CD14-positive monocyte (primary cell): ENCODE data around the gene SLC7A8. TPM values are rescaled to one million over a fixed set of nuclear protein-coding genes. Genes with fewer than 3 reads are reported as not detected.

Experiments
- DNase-seq, 3 donors: peaks; one replicate each; pipeline ENCODE4 v3.0.0-alpha.2; 2011 to 2022
- H2AFZ ChIP-seq: 2 replicates; pipeline ENCODE4 v1.6.0; 2012; ENCODE audit warnings: mild to moderate bottlenecking, low read depth, low read length, inconsistent platforms; ENCODE audit not compliant: insufficient read depth, poor library complexity, severe bottlenecking
- H3K27ac ChIP-seq, 2 donors: 1 replicate in 1 of 2; 2 replicates in 1 of 2; pipeline ENCODE4 v1.5.1; 2012 to 2013; ENCODE audit warnings: low read length in 2 of 2, control low read depth in 1 of 2, inconsistent platforms in 1 of 2, low read depth in 1 of 2, mild to moderate bottlenecking in 1 of 2
- H3K27me3 ChIP-seq, 2 donors: one replicate each; pipeline versions ENCODE4 v1.6.0 to v1.6.1; 2011 to 2013; ENCODE audit warnings: low read length in 2 of 2; ENCODE audit not compliant: control insufficient read depth in 2 of 2, insufficient read depth in 2 of 2
- H3K36me3 ChIP-seq, 2 donors: replicated peaks in 1 of 2; 1 replicate in 1 of 2; 2 replicates in 1 of 2; pipeline versions ENCODE4 v1.5.1 to v1.6.1; 2012 to 2013; ENCODE audit warnings: low read length in 2 of 2, control low read depth in 1 of 2, inconsistent platforms in 1 of 2, mild to moderate bottlenecking in 1 of 2; ENCODE audit not compliant: insufficient read depth in 2 of 2, control insufficient read depth in 1 of 2
- H3K4me1 ChIP-seq, 2 donors: 1 replicate in 1 of 2; 2 replicates in 1 of 2; pipeline versions ENCODE4 v1.5.1 to v1.6.1; 2012 to 2013; ENCODE audit warnings: low read length in 2 of 2, control low read depth in 1 of 2, inconsistent platforms in 1 of 2, mild to moderate bottlenecking in 1 of 2, moderate library complexity in 1 of 2; ENCODE audit not compliant: insufficient read depth in 2 of 2, control insufficient read depth in 1 of 2
- H3K4me2 ChIP-seq: replicated peaks from 2 replicates; pipeline ENCODE3; 2012; ENCODE audit warnings: low read length, moderate library complexity, mild to moderate bottlenecking; ENCODE audit not compliant: poor library complexity, severe bottlenecking; ENCODE audit errors: extremely low read depth
- H3K4me3 ChIP-seq, 3 experiments: fragments of 200-600 bp in 1 of 3; sonication (generic) in 1 of 3; replicated peaks in 1 of 3; 1 replicate in 2 of 3; 2 replicates in 1 of 3; pipeline ENCODE4 v1.5.1; 2011 to 2013; ENCODE audit warnings: low read length in 3 of 3, mild to moderate bottlenecking in 3 of 3, control low read depth in 2 of 3, low read depth in 2 of 3, inconsistent platforms in 1 of 3, moderate library complexity in 1 of 3
- H3K79me2 ChIP-seq: 2 replicates; pipeline ENCODE4 v1.6.0; 2012; ENCODE audit warnings: mild to moderate bottlenecking, control low read depth, inconsistent platforms, low read length, moderate library complexity; ENCODE audit not compliant: insufficient read depth
- H3K9ac ChIP-seq: 2 replicates; pipeline ENCODE4 v1.6.0; 2017; ENCODE audit warnings: low read length, mild to moderate bottlenecking; ENCODE audit not compliant: insufficient read depth, poor library complexity, severe bottlenecking
- H3K9me3 ChIP-seq, 2 donors: replicated peaks in 1 of 2; 1 replicate in 1 of 2; 2 replicates in 1 of 2; pipeline versions ENCODE4 v1.5.1 to v1.6.1; 2012 to 2013; ENCODE audit warnings: low read length in 2 of 2, control low read depth in 1 of 2; ENCODE audit not compliant: control insufficient read depth in 1 of 2, insufficient read depth in 1 of 2
- H4K20me1 ChIP-seq: 2 replicates; pipeline ENCODE4 v1.6.0; 2012; ENCODE audit warnings: mild to moderate bottlenecking, low read length, control low read depth, moderate library complexity; ENCODE audit not compliant: insufficient read depth
- H3K27ac Mint-ChIP-seq, 7 donors: one replicate each; pipeline ENCODE4 v1.8.0; 2020; ENCODE audit warnings: mild to moderate bottlenecking in 7 of 7, mixed read lengths in 7 of 7, moderate library complexity in 6 of 7, inconsistent platforms in 2 of 7
- H3K27me3 Mint-ChIP-seq, 3 donors: one replicate each; pipeline ENCODE4 v1.8.0; 2021 to 2022; ENCODE audit warnings: low read depth in 3 of 3, mild to moderate bottlenecking in 3 of 3, mixed read lengths in 3 of 3, moderate library complexity in 3 of 3, inconsistent platforms in 1 of 3
- H3K36me3 Mint-ChIP-seq, 2 donors: one replicate each; pipeline ENCODE4 v1.8.0; 2020; ENCODE audit warnings: mixed read lengths in 2 of 2, inconsistent platforms in 1 of 2, mild to moderate bottlenecking in 1 of 2
- H3K4me1 Mint-ChIP-seq: one replicate; pipeline ENCODE4 v1.8.0; 2020; ENCODE audit warnings: mild to moderate bottlenecking, mixed read lengths
- H3K4me3 Mint-ChIP-seq, 2 donors: one replicate each; pipeline ENCODE4 v1.8.0; 2020; ENCODE audit warnings: mild to moderate bottlenecking in 2 of 2, mixed read lengths in 2 of 2, moderate library complexity in 1 of 2
- H3K9me3 Mint-ChIP-seq, 7 donors: one replicate each; pipeline ENCODE4 v1.8.0; 2020 to 2022; ENCODE audit warnings: mixed read lengths in 7 of 7, mild to moderate bottlenecking in 6 of 7, moderate library complexity in 6 of 7, inconsistent platforms in 2 of 7
- CTCF ChIP-seq: fragments of 200-600 bp; IDR thresholded peaks from one replicate; pipeline ENCODE4 v1.8.0; 2022; ENCODE audit warnings: antibody characterized with exemption, mild to moderate bottlenecking
- WGBS: methylation state at CpG from one replicate; pipeline ENCODE4 v1.1.5; 2013; ENCODE audit warnings: missing lambda C conversion rate; ENCODE audit not compliant: insufficient coverage; 5-methylcytosine and 5-hydroxymethylcytosine counted together
- intact Hi-C, 2 donors: fragments of 100-400 bp; cut with micrococcal nuclease; formaldehyde crosslinking; loops; one replicate each; pipeline versions ENCODE4 v1.15.0 to v1.15.1; 2023
- polyA plus RNA-seq, 3 donors: library from polyadenylated mRNA; depleted of rRNA in 1 of 3; unstranded in 2 of 3; stranded (reverse) in 1 of 3; fragments of 300-500 nt in 2 of 3; fragments of >200 nt in 1 of 3; fragmentation: Illumina TruSeq in 2 of 3; gene quantifications; 1 replicate in 2 of 3; 2 replicates in 1 of 3; pipeline ENCODE4 v1.2.3, GENCODE V29; 2012 to 2021

Gene SLC7A8
- polyA plus RNA-seq, 3 donors = 0.05 to 0.53 (median 0.25) TPM

DNA sequence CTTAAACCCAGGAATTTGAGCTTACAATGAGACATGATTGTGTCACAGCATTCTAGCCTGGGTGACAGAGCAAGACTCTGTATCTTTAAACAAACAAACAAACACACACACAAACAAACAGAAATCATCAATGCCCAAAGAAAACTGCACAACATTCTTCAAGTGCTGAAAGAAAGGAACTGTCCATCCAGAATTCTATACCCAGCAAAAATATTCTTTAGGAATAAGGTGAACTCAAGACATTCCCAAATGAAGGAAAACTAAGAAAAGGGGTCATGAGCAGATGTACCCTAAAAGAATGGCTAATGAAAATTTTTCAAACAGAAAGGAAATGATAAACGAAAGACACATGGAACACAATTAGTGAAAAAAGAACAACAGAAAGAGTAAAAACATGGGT, 32.0 kb upstream of the SLC7A8 start:
- Histone ChIP-seq H3K4me1 (no peaks in the 10 kb centered on the region), H3K27ac (no peak overlapping the region), H3K27me3 (no peaks in the 10 kb centered on the region), H3K9ac (no peak overlapping the region), H3K4me3 (no peak overlapping the region), H3K9me3 (peaks cover 0 to 3% of the 10 kb centered on the region in 2 donors), H3K79me2 (no peaks in the 10 kb centered on the region), H2AFZ (no peak overlapping the region), H3K36me3 (no peaks in the 10 kb centered on the region), H4K20me1 (no peaks in the 10 kb centered on the region), H3K4me2 (no peak overlapping the region)
- TF ChIP-seq CTCF = no peak
- no peaks in the 10 kb centered on the region for H3K36me3 Mint-ChIP-seq
- H3K9me3 Mint-ChIP-seq = peaks cover 4 to 13% (median 10%) of the 10 kb centered on the region in 7 donors
- no peak overlapping the region for H3K27ac Mint-ChIP-seq
- WGBS = no CpG with 5 or more reads among the region's 1 CpG
- peaks cover 0 to 6% (median 4%) of the 10 kb centered on the region in 3 donors for H3K27me3 Mint-ChIP-seq
- intact Hi-C loops = no loop called here
- H3K4me3 Mint-ChIP-seq = no peak overlapping the region
- no peaks in the 10 kb centered on the region for H3K4me1 Mint-ChIP-seq
- no peak for DNase-seq

DNA sequence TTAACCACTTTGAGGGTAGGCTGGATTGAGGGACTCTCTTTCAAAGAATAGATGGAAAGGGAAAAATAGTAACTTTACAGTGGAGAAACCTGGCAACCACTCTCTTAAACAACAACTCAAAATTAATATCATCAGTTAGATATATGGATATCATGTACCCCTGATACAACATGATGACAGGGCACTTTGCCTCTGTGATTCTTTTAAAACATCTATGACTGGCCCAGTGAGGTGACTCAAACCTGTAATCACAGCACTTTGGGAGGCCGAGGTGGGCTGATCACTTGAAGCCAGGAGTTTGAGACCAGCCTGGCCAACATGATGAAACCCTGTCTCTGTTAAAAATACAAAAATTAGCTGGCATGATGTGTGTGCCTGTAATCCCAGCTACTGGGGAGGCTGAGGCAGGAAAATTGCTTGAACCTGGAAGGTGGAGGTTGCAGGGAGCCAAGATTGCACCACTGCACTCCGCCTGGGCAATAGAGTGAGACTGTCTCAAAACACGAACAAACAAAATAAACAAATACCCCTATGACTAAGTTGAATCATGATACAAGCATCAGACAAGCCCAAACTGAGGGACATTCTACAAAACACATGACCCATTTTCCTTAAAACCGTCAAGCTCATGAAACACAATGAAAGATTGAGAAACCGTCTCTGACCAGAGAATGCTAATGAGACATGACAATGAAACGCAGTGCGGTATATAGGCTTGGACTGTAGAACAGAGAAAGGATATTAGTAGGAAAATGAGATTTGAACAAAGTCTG, 26.4 kb upstream of the SLC7A8 start:
- no peak overlapping the region for H3K4me2 ChIP-seq
- peaks cover 0 to under 1% of the 10 kb centered on the region in 2 donors for H3K9me3 ChIP-seq
- 100% methylated on average over 4 of the region's 7 CpGs for WGBS
- H3K36me3 ChIP-seq = no peaks in the 10 kb centered on the region
- no peak overlapping the region for H3K4me3 Mint-ChIP-seq
- no peak for TF ChIP-seq CTCF
- no peak for DNase-seq
- H3K36me3 Mint-ChIP-seq = no peaks in the 10 kb centered on the region
- no peaks in the 10 kb centered on the region for H3K79me2 ChIP-seq
- H3K27me3 Mint-ChIP-seq = peaks cover 0 to 5% (median 3%) of the 10 kb centered on the region in 3 donors
- no peak overlapping the region for H3K27ac ChIP-seq
- no peak overlapping the region for H2AFZ ChIP-seq
- H3K9me3 Mint-ChIP-seq = peaks cover 0 to 2% (median under 1%) of the 10 kb centered on the region in 7 donors
- H3K27ac Mint-ChIP-seq = no peak overlapping the region
- no peak overlapping the region for H3K9ac ChIP-seq
- no peak overlapping the region for H3K4me3 ChIP-seq
- no peaks in the 10 kb centered on the region for H3K4me1 ChIP-seq
- H3K27me3 ChIP-seq = no peaks in the 10 kb centered on the region
- no peaks in the 10 kb centered on the region for H4K20me1 ChIP-seq
- H3K4me1 Mint-ChIP-seq = no peaks in the 10 kb centered on the region
- intact Hi-C loops = no loop called here
